ENCODE measurements around the gene ZNF91.
"Not testable (repeated sequence)": the region's sequence is repeated elsewhere in the genome, so short reads cannot be mapped to it uniquely, and the experiment has no call there.

Gene ZNF91

DNA sequence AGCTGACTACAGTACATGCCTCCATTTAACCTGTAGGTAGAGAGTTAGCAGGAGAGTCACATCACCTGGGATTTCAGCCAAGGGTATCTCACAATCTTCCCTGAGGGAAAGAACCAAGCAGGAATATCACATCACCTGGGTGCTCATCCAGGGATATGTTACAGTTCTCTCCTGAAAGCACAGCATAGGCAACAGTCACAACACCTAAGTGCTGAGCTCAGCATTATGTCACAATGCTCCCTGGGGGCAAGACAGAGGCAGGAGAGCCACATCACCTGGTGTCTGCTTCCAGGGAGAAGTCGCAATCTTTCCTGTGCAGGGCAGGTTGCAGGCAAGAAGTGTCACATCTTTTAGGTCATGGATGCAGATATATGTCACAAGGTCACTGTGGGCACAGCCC lies 9.4 kb upstream of the ZNF91 start:
- no peaks in the 10 kb centered on the region for H3K9me3 Mint-ChIP-seq

DNA sequence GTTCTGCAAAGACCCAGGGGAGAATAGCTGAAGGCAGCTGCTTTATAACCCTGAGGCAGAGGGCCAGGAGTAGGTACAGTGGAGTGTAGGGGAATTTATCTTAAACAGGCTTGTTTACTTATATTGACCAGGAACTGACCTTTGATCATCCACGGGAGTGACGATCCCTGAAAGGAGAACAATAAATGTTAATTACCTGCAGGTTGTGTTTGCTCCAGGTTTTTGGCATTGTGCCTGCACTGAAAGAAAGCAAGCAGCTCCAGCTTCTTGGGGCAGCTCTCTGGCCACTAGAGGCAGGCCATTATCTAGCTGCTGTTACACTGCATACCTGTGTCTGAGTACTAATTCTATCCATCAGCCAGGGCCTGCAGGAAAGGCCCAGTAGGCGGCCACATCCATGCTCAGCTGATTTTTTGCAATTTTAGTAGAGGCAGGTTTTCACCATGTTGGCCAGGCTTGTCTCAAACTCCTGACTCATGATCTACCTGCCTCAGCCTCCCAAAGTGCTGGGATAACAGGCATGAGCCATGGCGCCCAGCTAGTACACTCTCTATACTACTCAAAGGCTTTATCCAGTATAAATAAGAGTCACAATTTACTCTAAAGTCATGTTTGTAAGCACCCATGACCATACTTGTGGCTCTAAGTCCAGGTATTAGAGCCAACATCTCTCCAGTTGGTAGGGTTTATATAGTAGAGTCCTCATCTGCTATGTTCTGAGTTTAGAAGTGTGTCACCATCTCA lies 8.5 kb upstream of the ZNF91 start:
- Mint-ChIP-seq H3K4me1 (no peaks in the 10 kb centered on the region), H3K9me3 (peaks cover 0 to 5% of the 10 kb centered on the region in 2 donors), H3K27me3 (no peaks in the 10 kb centered on the region), H3K4me3 (no peak overlapping the region), H3K27ac (no peak overlapping the region)
- ATAC-seq (no peak), DNase-seq (no peak)

More for the DNA sequence above, 9.4 kb upstream of the ZNF91 start:
- Mint-ChIP-seq H3K4me1 (no peaks in the 10 kb centered on the region), H3K27me3 (no peaks in the 10 kb centered on the region), H3K27ac (no peak overlapping the region), H3K4me3 (no peak overlapping the region)
- DNase-seq (no peak), ATAC-seq (no peak)

DNA sequence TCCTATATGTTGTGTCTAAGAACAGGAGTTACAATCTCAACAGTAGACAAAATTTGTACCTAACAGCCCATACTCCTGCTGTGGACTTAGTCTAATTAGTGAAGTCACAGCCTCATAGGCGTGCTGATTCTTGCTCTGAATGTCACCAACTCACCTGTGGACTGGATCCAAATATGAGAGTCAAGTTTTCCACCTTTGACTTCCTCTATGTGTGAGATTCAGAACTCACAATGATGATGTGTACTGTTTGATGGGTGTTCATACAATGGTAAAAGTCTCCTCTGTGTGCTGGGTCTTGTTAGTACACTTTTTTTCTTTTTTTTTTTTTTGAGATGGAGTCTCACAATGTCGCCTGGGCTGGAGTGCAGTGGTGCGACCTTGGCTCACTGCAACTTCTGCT lies 7.8 kb upstream of the ZNF91 start:
- Mint-ChIP-seq H3K9me3 (peaks cover 0 to 5% of the 10 kb centered on the region in 2 donors), H3K27me3 (no peaks in the 10 kb centered on the region), H3K27ac (no peak overlapping the region), H3K4me3 (no peak overlapping the region), H3K4me1 (no peaks in the 10 kb centered on the region)
- DNase-seq (no peak), ATAC-seq (no peak)

DNA sequence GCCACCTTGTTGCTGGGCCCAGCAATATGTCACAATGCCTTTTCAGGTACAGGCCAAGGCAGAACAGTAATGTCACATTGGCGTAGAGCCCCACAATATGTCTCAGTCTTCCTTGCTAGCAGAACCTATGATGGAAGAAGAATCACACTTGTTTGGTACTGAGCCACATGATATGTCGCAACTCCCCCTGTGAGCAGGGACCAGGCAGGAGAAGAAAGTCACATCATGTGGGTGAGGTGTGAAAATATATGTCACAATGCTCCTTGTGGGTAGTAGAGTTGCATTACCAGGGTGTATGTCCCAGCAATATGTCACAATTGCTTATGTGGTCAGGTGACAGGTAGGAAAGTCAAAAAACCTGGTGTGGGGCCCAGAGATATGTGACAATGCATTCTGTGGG lies 7.1 kb upstream of the ZNF91 start:
- Mint-ChIP-seq H3K4me3 (no peak overlapping the region), H3K27me3 (no peaks in the 10 kb centered on the region), H3K27ac (peak overlapping the region in 1 of 2 donors; percentile 42), H3K9me3 (peaks cover 0 to 5% of the 10 kb centered on the region in 2 donors), H3K4me1 (no peaks in the 10 kb centered on the region)
- DNase-seq (no peak), ATAC-seq (peak; percentile 71)

DNA sequence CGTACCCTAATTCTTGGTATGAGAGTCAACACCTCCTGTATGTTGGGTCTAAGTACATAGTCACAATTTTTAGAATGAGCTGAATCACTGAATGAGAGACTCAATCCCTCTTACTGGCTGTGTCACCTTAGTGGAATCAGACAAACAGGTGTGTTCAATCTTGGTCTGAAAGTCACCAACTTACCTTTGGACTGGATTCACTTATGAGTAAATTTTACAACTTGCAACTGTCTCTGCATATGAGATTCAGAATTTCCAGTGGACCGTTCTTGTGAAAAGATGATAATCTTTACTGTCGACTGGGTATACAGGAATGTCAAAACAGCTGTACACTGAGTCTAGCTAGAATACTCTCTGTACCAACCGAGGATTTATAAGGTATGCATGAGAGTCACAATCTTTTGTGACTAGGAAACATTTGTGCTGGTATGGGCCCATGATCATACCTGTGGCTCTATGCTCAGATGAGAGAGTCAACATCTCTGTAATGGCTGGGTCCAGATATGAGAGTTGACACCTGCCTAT lies 5.9 kb upstream of the ZNF91 start:
- Mint-ChIP-seq H3K4me1 (no peaks in the 10 kb centered on the region), H3K27ac (no peak overlapping the region), H3K27me3 (no peaks in the 10 kb centered on the region), H3K9me3 (peaks cover 0 to 5% of the 10 kb centered on the region in 2 donors), H3K4me3 (no peak overlapping the region)
- DNase-seq: no peak
- ATAC-seq: no peak

DNA sequence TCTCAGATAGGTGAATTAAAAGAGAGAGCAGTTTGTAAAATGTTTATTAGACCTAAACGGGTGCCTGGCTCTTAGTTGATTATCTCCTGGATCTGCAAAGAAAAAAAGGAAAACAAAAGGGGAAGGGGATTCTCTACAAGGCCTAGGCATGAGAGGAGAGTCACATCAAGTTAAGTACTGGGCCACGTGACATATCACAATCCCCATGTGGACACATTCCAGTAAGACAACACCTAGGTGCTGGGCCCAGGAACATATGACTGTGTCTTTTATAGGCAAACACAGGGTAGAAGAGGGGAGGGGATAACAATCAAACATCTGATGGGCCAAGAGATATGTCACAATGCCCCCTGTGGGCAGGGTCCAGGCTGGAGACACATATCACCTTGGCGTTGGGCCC lies 4.2 kb upstream of the ZNF91 start:
- Mint-ChIP-seq H3K4me3 (no peak overlapping the region), H3K27ac (no peak overlapping the region), H3K9me3 (peaks cover 0 to 5% of the 10 kb centered on the region in 2 donors), H3K4me1 (peaks cover 1% of the 10 kb centered on the region), H3K27me3 (no peaks in the 10 kb centered on the region)
- no peak for ATAC-seq
- DNase-seq: no peak

DNA sequence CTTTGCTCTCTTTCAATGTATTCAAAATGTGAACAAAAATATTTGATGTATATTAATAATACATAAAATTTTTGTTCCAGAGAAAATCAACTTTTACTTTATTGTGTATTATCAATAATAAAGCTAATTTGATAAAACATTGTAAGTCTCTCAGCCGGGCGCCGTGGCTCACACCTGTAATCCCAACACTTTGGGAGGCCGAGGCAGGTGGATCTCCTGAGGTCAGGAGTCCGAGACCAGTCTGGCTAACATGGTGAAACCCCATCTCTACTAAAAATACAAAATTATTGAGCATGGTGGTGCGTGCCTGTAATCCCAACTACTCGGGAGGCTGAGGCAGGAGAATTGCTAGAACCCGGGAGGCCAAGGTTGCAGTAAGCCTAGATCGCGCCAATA lies 449 bp upstream of the ZNF91 start:
- Mint-ChIP-seq H3K27ac (peak overlapping the region in 1 of 2 donors; percentile 19), H3K9me3 (peaks cover 8 to 10% of the 10 kb centered on the region in 2 donors), H3K4me1 (peaks cover 24% of the 10 kb centered on the region)
- ATAC-seq, H3K27me3 Mint-ChIP-seq, H3K4me3 Mint-ChIP-seq, DNase-seq: not testable (repeated sequence)

DNA sequence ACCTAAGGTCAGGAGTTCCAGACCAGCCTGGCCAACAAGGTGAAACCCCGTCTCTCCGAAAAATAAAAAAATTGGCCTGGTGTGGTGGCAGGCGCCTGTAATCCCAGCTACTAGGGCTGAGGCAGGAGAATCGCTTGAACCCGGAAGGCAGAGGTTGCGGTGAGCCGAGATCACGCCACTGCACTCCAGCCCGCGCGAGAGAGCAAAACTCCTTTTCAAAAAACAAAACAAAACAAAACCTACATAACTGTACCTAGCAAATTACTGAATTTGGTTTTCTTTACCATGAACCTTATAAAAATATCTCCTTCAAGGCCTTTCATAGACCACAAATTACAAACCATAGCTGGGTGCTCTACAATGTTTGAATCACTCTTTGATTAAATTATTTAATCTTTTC lies 760 bp downstream of the ZNF91 start:
- DNase-seq: peak; percentile 37 to 54
- no peaks in the 10 kb centered on the region for H3K27me3 Mint-ChIP-seq
- H3K4me3 Mint-ChIP-seq: peak overlapping the region; percentile 87 to 97
- peaks cover 15 to 16% of the 10 kb centered on the region in 2 donors for H3K9me3 Mint-ChIP-seq
- ATAC-seq: no peak
- peak overlapping the region; percentile 96 to 99 for H3K27ac Mint-ChIP-seq
- peaks cover 30% of the 10 kb centered on the region for H3K4me1 Mint-ChIP-seq

DNA sequence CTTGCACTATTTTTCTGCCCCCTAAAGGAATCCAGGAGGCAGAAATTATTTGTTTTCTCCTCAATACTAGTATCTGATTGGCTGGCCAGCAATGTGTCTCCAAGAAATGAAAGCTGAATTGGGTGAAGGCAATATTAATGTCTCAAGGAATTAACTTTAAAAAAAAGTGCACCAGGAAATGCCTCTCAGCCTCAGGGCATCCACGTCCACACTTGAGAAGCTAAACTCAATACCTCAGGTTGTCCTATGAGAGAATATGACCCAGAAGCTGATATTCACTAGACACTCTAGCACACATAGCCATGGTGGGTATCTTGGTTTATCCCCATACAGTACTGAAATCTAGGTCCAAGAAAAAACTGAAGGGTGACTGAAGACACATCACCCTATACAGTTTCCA lies 2.1 kb downstream of the ZNF91 start:
- H3K27ac Mint-ChIP-seq: no peak overlapping the region

DNA sequence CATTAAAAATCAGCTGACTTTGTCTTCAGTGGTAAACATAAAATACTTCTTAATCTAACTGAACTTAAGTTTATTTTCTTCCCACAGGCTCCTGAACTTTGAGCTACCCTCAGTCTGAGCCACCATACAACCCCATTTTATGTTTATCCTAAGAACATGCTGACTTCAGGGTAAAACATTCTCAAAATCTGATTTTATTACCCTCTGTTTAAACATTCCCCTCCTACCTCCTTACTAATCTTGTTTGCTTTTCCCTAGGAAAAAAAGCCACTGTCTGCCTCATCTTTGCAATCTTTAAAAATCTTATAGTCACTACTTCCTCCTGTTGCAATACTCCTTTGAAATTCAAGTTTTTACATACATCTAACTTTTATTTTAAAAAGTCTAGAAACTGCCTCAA lies 4.0 kb downstream of the ZNF91 start:
- peaks cover 21 to 27% of the 10 kb centered on the region in 2 donors for H3K9me3 Mint-ChIP-seq
- DNase-seq (no peak), ATAC-seq (no peak)
- H3K4me1 Mint-ChIP-seq: peaks cover 36% of the 10 kb centered on the region
- H3K27ac Mint-ChIP-seq: peak overlapping the region in 1 of 2 donors; percentile 31
- peak overlapping the region in 1 of 2 donors; percentile 7 for H3K4me3 Mint-ChIP-seq
- no peaks in the 10 kb centered on the region for H3K27me3 Mint-ChIP-seq

More for the DNA sequence above, 2.1 kb downstream of the ZNF91 start:
- Mint-ChIP-seq H3K9me3 (peaks cover 14 to 21% of the 10 kb centered on the region in 2 donors), H3K27me3 (no peaks in the 10 kb centered on the region), H3K4me3 (peak overlapping the region in 1 of 2 donors; percentile 87), H3K4me1 (peaks cover 36% of the 10 kb centered on the region)
- DNase-seq (no peak), ATAC-seq (no peak)

DNA sequence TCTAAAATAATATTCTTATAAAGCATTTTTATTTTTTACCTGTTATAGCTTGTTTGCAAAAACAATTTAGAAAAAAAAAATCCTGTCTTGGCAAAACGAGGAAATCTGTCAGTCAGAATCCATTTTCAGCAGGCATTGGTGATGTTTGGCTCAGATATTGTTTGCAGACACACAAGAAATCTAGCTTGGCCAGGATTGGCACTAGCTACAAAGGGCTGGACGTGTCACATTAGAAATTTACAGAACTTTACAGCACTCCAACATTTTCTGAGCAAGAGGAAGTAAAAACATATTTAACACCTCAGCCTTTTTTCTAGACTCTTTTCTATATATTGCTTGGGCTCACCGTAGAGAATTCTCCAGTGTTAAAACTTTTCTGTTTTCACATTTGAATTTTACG lies 9.9 kb downstream of the ZNF91 start:
- Mint-ChIP-seq H3K4me1 (peaks cover 12% of the 10 kb centered on the region), H3K27ac (no peak overlapping the region), H3K4me3 (no peak overlapping the region), H3K27me3 (no peaks in the 10 kb centered on the region), H3K9me3 (peaks cover 36 to 46% of the 10 kb centered on the region in 2 donors)
- ATAC-seq (no peak), DNase-seq (no peak)

DNA sequence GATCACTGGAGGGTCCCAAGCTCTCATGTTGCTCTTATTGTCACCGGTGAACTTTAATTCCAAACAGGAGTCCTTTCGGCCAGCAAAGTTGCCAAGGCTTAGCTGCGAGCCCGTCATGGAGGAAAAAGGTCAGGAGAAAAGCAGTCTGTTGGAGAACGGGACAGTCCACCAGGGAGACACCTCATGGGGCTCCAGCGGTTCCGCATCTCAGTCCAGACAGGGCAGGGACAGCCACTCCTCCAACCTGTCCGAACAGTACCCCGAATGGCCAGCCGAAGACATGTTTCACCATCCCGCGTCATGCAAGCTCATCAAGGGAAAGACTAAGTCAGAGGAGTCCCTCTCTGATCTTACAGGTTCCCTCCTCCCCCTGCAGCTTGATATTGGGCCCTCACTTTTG lies 10.4 kb downstream of the ZNF91 start:
- Mint-ChIP-seq H3K4me3 (no peak overlapping the region), H3K27me3 (no peaks in the 10 kb centered on the region), H3K27ac (no peak overlapping the region), H3K9me3 (peaks cover 33 to 49% of the 10 kb centered on the region in 2 donors), H3K4me1 (peaks cover 10% of the 10 kb centered on the region)
- no peak for DNase-seq
- ATAC-seq: no peak

DNA sequence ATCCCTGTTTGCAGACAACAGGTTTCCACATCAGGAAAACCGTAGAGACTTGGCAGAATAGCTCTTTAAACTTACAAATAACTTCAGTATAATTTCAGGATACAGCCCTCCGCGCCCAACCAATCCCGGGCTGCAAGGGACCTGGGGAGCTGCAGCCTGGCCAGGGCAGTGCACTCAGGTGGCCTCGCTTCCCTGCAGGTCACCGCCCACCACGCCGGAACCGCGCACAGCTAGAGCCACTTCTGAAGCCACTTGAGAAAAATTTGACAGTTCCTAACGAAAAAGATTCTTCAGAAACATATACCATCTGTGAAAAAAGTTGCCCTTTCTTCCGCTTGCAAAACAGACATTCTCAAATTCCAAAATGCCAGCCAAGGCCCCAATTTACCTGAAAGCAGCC lies 11.1 kb downstream of the ZNF91 start:
- H3K27me3 Mint-ChIP-seq: no peaks in the 10 kb centered on the region
- H3K9me3 Mint-ChIP-seq: peaks cover 28 to 47% of the 10 kb centered on the region in 2 donors
- no peak for DNase-seq
- H3K27ac Mint-ChIP-seq: no peak overlapping the region
- ATAC-seq: no peak
- peaks cover 8% of the 10 kb centered on the region for H3K4me1 Mint-ChIP-seq
- H3K4me3 Mint-ChIP-seq: no peak overlapping the region

DNA sequence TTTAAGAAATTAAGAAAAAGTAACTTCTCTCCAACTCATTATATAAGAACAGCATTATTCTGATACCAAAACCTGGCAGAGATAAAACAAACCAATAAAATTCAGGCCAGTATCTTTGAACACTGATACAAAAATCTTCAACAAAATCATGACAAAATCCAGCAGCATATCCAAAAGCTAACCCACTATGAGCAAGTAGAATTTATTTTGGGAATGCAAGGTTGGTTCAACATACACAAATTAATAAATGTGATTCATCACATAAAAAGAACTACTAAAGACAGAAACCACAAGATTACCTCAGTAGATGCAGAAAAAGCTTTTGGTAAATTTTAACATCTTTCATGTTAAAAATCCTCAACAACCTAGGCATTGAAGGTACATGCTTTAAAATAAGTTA lies 12.3 kb downstream of the ZNF91 start:
- no peaks in the 10 kb centered on the region for H3K27me3 Mint-ChIP-seq
- H3K4me3 Mint-ChIP-seq: no peak overlapping the region
- DNase-seq (no peak), ATAC-seq (no peak)
- no peak overlapping the region for H3K27ac Mint-ChIP-seq
- peaks cover 6% of the 10 kb centered on the region for H3K4me1 Mint-ChIP-seq
- H3K9me3 Mint-ChIP-seq: peaks cover 28 to 45% of the 10 kb centered on the region in 2 donors

DNA sequence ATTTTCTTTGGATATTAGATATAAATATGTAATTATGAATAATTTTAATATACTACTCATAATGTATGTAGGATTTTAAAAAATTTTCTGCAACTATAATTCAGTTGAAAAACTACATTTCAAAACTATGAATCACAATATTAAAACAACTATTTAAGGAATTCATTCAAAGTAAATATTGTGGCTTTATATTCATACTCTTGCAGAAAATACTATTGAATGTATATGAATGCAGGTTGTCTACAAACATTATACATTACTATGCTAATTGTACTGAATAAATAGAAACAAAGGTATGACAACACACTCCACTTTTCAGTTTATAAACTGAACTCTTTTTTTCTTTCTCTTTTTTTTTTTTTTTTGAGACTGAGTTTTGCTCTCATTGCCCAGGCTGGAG lies 14.2 kb downstream of the ZNF91 start:
- ATAC-seq (no peak), DNase-seq (no peak)
- Mint-ChIP-seq H3K27me3 (no peaks in the 10 kb centered on the region), H3K4me3 (no peak overlapping the region), H3K27ac (no peak overlapping the region), H3K4me1 (peaks cover 6% of the 10 kb centered on the region), H3K9me3 (peaks cover 20 to 46% of the 10 kb centered on the region in 2 donors)

DNA sequence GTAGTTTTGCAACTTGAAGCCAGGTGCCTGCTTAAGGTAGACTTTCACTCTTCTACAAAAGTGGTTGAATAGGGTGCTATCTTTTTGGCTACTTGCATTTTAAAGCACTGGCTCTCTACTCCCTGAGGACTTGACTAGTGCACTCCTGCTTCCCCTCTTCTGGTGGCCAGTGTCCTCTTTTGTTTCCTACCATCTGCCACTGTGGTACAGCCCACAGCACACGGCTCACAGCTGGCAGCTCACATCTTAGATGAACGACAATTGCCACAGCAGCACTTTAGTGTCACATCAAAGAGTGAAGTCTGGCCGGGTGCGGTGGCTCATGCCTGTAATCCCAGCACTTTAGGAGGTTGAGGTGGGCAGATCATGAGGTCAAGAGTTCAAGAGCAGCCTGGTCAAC lies 15.6 kb downstream of the ZNF91 start:
- Mint-ChIP-seq H3K9me3 (peaks cover 22 to 42% of the 10 kb centered on the region in 2 donors), H3K4me3 (peak overlapping the region; percentile 7 to 24)
- not testable (repeated sequence) for DNase-seq, H3K27me3 Mint-ChIP-seq, H3K4me1 Mint-ChIP-seq, ATAC-seq, H3K27ac Mint-ChIP-seq
